ENCODE measurements around the gene CSAD.
"Not testable (repeated sequence)": the region's sequence is repeated elsewhere in the genome, so short reads cannot be mapped to it uniquely, and the experiment has no call there.

The CSAD gene

GRCh38 chr12:53163008-53163407, 17.7 kb downstream of the CSAD start:
- H3K4me3 ChIP-seq (ENCODE audit: low read length in 2 of 2); H3K9me3 ChIP-seq (ENCODE audit: control insufficient read depth in 2 of 2, low read length in 2 of 2); H3K9ac ChIP-seq (ENCODE audit: low read length in 2 of 2); H3K27me3 ChIP-seq (ENCODE audit: control insufficient read depth in 1 of 2, insufficient read depth in 2 of 2, low read length in 2 of 2); H3K27ac ChIP-seq (ENCODE audit: low read length): not testable (repeated sequence)
- peaks cover 12% of the 10 kb centered on the region for H3K4me1 ChIP-seq (ENCODE audit: control insufficient read depth, insufficient read depth, low read length)
- peaks cover 2 to 17% of the 10 kb centered on the region in 2 donors for H3K36me3 ChIP-seq (ENCODE audit: control insufficient read depth in 2 of 2, insufficient read depth in 2 of 2, low read length in 2 of 2)

- H3K9me3 ChIP-seq (ENCODE audit: control insufficient read depth in 2 of 2, low read length in 2 of 2) = no peaks in the 10 kb centered on the region
- H3K36me3 ChIP-seq (ENCODE audit: control insufficient read depth in 2 of 2, insufficient read depth in 2 of 2, low read length in 2 of 2) = peaks cover 0 to 12% of the 10 kb centered on the region in 2 donors
- no peak overlapping the region for H3K9ac ChIP-seq (ENCODE audit: low read length in 2 of 2)
- peaks cover 12% of the 10 kb centered on the region for H3K4me1 ChIP-seq (ENCODE audit: control insufficient read depth, insufficient read depth, low read length)
- no peak overlapping the region for H3K4me3 ChIP-seq (ENCODE audit: low read length in 2 of 2)
- no peaks in the 10 kb centered on the region for H3K27me3 ChIP-seq (ENCODE audit: control insufficient read depth in 1 of 2, insufficient read depth in 2 of 2, low read length in 2 of 2)
- H3K27ac ChIP-seq (ENCODE audit: low read length) = no peak overlapping the region
Measured at GRCh38 chr12:53161119-53161911, 19.4 kb downstream of the CSAD start.

- Histone ChIP-seq H3K4me1 (ENCODE audit: control insufficient read depth, insufficient read depth, low read length) (peaks cover 12% of the 10 kb centered on the region), H3K9me3 (ENCODE audit: control insufficient read depth in 2 of 2, low read length in 2 of 2) (no peaks in the 10 kb centered on the region), H3K4me3 (ENCODE audit: low read length in 2 of 2) (no peak overlapping the region), H3K27ac (ENCODE audit: low read length) (no peak overlapping the region), H3K36me3 (ENCODE audit: control insufficient read depth in 2 of 2, insufficient read depth in 2 of 2, low read length in 2 of 2) (peaks cover 0 to 12% of the 10 kb centered on the region in 2 donors), H3K27me3 (ENCODE audit: control insufficient read depth in 1 of 2, insufficient read depth in 2 of 2, low read length in 2 of 2) (no peaks in the 10 kb centered on the region), H3K9ac (ENCODE audit: low read length in 2 of 2) (no peak overlapping the region)
Measured at GRCh38 chr12:53160673-53161072, 20.1 kb downstream of the CSAD start.

GRCh38 chr12:53160000-53160399, 20.7 kb downstream of the CSAD start:
- Histone ChIP-seq H3K9ac (ENCODE audit: low read length in 2 of 2) (no peak overlapping the region), H3K4me1 (ENCODE audit: control insufficient read depth, insufficient read depth, low read length) (peaks cover 12% of the 10 kb centered on the region), H3K27ac (ENCODE audit: low read length) (no peak overlapping the region), H3K27me3 (ENCODE audit: control insufficient read depth in 1 of 2, insufficient read depth in 2 of 2, low read length in 2 of 2) (no peaks in the 10 kb centered on the region), H3K36me3 (ENCODE audit: control insufficient read depth in 2 of 2, insufficient read depth in 2 of 2, low read length in 2 of 2) (peaks cover 0 to 12% of the 10 kb centered on the region in 2 donors), H3K9me3 (ENCODE audit: control insufficient read depth in 2 of 2, low read length in 2 of 2) (no peaks in the 10 kb centered on the region), H3K4me3 (ENCODE audit: low read length in 2 of 2) (no peak overlapping the region)

GRCh38 chr12:53159195-53159839, 21.4 kb downstream of the CSAD start:
- H3K4me1 ChIP-seq (ENCODE audit: control insufficient read depth, insufficient read depth, low read length) = peaks cover 12% of the 10 kb centered on the region
- H3K4me3 ChIP-seq (ENCODE audit: low read length in 2 of 2) = peak overlapping the region in 1 of 2 donors; percentile 22
- H3K36me3 ChIP-seq (ENCODE audit: control insufficient read depth in 2 of 2, insufficient read depth in 2 of 2, low read length in 2 of 2) = peaks cover 0 to 10% of the 10 kb centered on the region in 2 donors
- peak overlapping the region; percentile 42 to 51 for H3K9ac ChIP-seq (ENCODE audit: low read length in 2 of 2)
- no peak overlapping the region for H3K27ac ChIP-seq (ENCODE audit: low read length)
- no peaks in the 10 kb centered on the region for H3K9me3 ChIP-seq (ENCODE audit: control insufficient read depth in 2 of 2, low read length in 2 of 2)
- H3K27me3 ChIP-seq (ENCODE audit: control insufficient read depth in 1 of 2, insufficient read depth in 2 of 2, low read length in 2 of 2) = no peaks in the 10 kb centered on the region

GRCh38 chr12:53152390-53152789, 28.3 kb downstream of the CSAD start:
- Histone ChIP-seq H3K9ac (ENCODE audit: low read length in 2 of 2) (no peak overlapping the region), H3K4me1 (ENCODE audit: control insufficient read depth, insufficient read depth, low read length) (no peaks in the 10 kb centered on the region), H3K27ac (ENCODE audit: low read length) (no peak overlapping the region), H3K27me3 (ENCODE audit: control insufficient read depth in 1 of 2, insufficient read depth in 2 of 2, low read length in 2 of 2) (no peaks in the 10 kb centered on the region), H3K36me3 (ENCODE audit: control insufficient read depth in 2 of 2, insufficient read depth in 2 of 2, low read length in 2 of 2) (no peaks in the 10 kb centered on the region), H3K9me3 (ENCODE audit: control insufficient read depth in 2 of 2, low read length in 2 of 2) (no peaks in the 10 kb centered on the region), H3K4me3 (ENCODE audit: low read length in 2 of 2) (no peak overlapping the region)

GRCh38 chr12:53151039-53151438, 29.7 kb downstream of the CSAD start:
- Histone ChIP-seq H3K4me1 (ENCODE audit: control insufficient read depth, insufficient read depth, low read length) (no peaks in the 10 kb centered on the region), H3K36me3 (ENCODE audit: control insufficient read depth in 2 of 2, insufficient read depth in 2 of 2, low read length in 2 of 2) (no peaks in the 10 kb centered on the region), H3K9ac (ENCODE audit: low read length in 2 of 2) (no peak overlapping the region), H3K9me3 (ENCODE audit: control insufficient read depth in 2 of 2, low read length in 2 of 2) (no peaks in the 10 kb centered on the region), H3K27ac (ENCODE audit: low read length) (no peak overlapping the region), H3K4me3 (ENCODE audit: low read length in 2 of 2) (no peak overlapping the region), H3K27me3 (ENCODE audit: control insufficient read depth in 1 of 2, insufficient read depth in 2 of 2, low read length in 2 of 2) (no peaks in the 10 kb centered on the region)

- Histone ChIP-seq H3K27ac (ENCODE audit: low read length) (no peak overlapping the region), H3K9ac (ENCODE audit: low read length in 2 of 2) (no peak overlapping the region), H3K4me3 (ENCODE audit: low read length in 2 of 2) (no peak overlapping the region), H3K27me3 (ENCODE audit: control insufficient read depth in 1 of 2, insufficient read depth in 2 of 2, low read length in 2 of 2) (no peaks in the 10 kb centered on the region), H3K9me3 (ENCODE audit: control insufficient read depth in 2 of 2, low read length in 2 of 2) (no peaks in the 10 kb centered on the region), H3K36me3 (ENCODE audit: control insufficient read depth in 2 of 2, insufficient read depth in 2 of 2, low read length in 2 of 2) (no peaks in the 10 kb centered on the region), H3K4me1 (ENCODE audit: control insufficient read depth, insufficient read depth, low read length) (no peaks in the 10 kb centered on the region)
Measured at GRCh38 chr12:53147653-53148052, 33.1 kb downstream of the CSAD start.

GRCh38 chr12:53147181-53147580, 33.5 kb downstream of the CSAD start:
- Histone ChIP-seq H3K27me3 (ENCODE audit: control insufficient read depth in 1 of 2, insufficient read depth in 2 of 2, low read length in 2 of 2) (no peaks in the 10 kb centered on the region), H3K27ac (ENCODE audit: low read length) (no peak overlapping the region), H3K4me3 (ENCODE audit: low read length in 2 of 2) (no peak overlapping the region)

GRCh38 chr12:53145383-53146260, 35.1 kb downstream of the CSAD start:
- Histone ChIP-seq H3K27me3 (ENCODE audit: control insufficient read depth in 1 of 2, insufficient read depth in 2 of 2, low read length in 2 of 2) (no peaks in the 10 kb centered on the region), H3K9ac (ENCODE audit: low read length in 2 of 2) (no peak overlapping the region), H3K4me3 (ENCODE audit: low read length in 2 of 2) (no peak overlapping the region), H3K9me3 (ENCODE audit: control insufficient read depth in 2 of 2, low read length in 2 of 2) (no peaks in the 10 kb centered on the region), H3K27ac (ENCODE audit: low read length) (no peak overlapping the region), H3K36me3 (ENCODE audit: control insufficient read depth in 2 of 2, insufficient read depth in 2 of 2, low read length in 2 of 2) (no peaks in the 10 kb centered on the region), H3K4me1 (ENCODE audit: control insufficient read depth, insufficient read depth, low read length) (no peaks in the 10 kb centered on the region)

More at GRCh38 chr12:53147181-53147580, 33.5 kb downstream of the CSAD start:
- H3K4me1 ChIP-seq (ENCODE audit: control insufficient read depth, insufficient read depth, low read length) = no peaks in the 10 kb centered on the region
- H3K9ac ChIP-seq (ENCODE audit: low read length in 2 of 2) = no peak overlapping the region
- H3K36me3 ChIP-seq (ENCODE audit: control insufficient read depth in 2 of 2, insufficient read depth in 2 of 2, low read length in 2 of 2) = no peaks in the 10 kb centered on the region
- no peaks in the 10 kb centered on the region for H3K9me3 ChIP-seq (ENCODE audit: control insufficient read depth in 2 of 2, low read length in 2 of 2)

All from stomach smooth muscle (tissue), 2 donors.